Adipocyte (in vitro differentiated cells): ENCODE measurements around the gene ZRSR2.
"Not testable (repeated sequence)": the region's sequence is repeated elsewhere in the genome, so short reads cannot be mapped to it uniquely, and the experiment has no call there.

Source experiments
- DNase-seq: peaks from one replicate; pipeline ENCODE4 v3.0.0-alpha.2; 2015; ENCODE audit warnings: low read depth
- H3K27me3 ChIP-seq: replicated peaks from 2 replicates; pipeline ENCODE4 v1.7.0; 2013; ENCODE audit warnings: mild to moderate bottlenecking, low read length, moderate library complexity; ENCODE audit not compliant: control insufficient read depth, insufficient read depth
- H3K36me3 ChIP-seq: 2 replicates; pipeline ENCODE4 v1.7.0; 2013; ENCODE audit warnings: low read length, mild to moderate bottlenecking, moderate library complexity; ENCODE audit not compliant: control insufficient read depth, insufficient read depth, severe bottlenecking
- H3K4me1 ChIP-seq: 2 replicates; pipeline ENCODE4 v1.7.0; 2013; ENCODE audit warnings: mild to moderate bottlenecking, low read length, moderate library complexity; ENCODE audit not compliant: control insufficient read depth, insufficient read depth
- H3K4me3 ChIP-seq: 2 replicates; pipeline ENCODE4 v1.7.0; 2013; ENCODE audit warnings: mild to moderate bottlenecking, low read length, moderate library complexity
- H3K9ac ChIP-seq: 2 replicates; pipeline ENCODE4 v1.7.0; 2013; ENCODE audit warnings: mild to moderate bottlenecking, low read length, moderate library complexity
- H3K9me3 ChIP-seq: 2 replicates; pipeline ENCODE4 v1.7.0; 2013; ENCODE audit warnings: mild to moderate bottlenecking, low read length, moderate library complexity; ENCODE audit not compliant: control insufficient read depth

ZRSR2 gene

GRCh38 chrX:15831347-15831746 lies 41.1 kb downstream of the ZRSR2 start:
- not testable (repeated sequence) for DNase-seq, H3K9ac ChIP-seq, H3K27me3 ChIP-seq, H3K4me3 ChIP-seq, H3K36me3 ChIP-seq, H3K9me3 ChIP-seq, H3K4me1 ChIP-seq

GRCh38 chrX:15834053-15834452 lies 43.8 kb downstream of the ZRSR2 start:
- no peaks in the 10 kb centered on the region for H3K36me3 ChIP-seq
- no peak for DNase-seq
- H3K4me1 ChIP-seq: peaks cover 3% of the 10 kb centered on the region
- H3K9me3 ChIP-seq: no peaks in the 10 kb centered on the region
- no peak overlapping the region for H3K9ac ChIP-seq
- no peak overlapping the region for H3K4me3 ChIP-seq
- no peaks in the 10 kb centered on the region for H3K27me3 ChIP-seq

GRCh38 chrX:15834827-15835595 lies 44.7 kb downstream of the ZRSR2 start:
- Histone ChIP-seq H3K4me1 (peaks cover 3% of the 10 kb centered on the region), H3K9ac (no peak overlapping the region), H3K4me3 (no peak overlapping the region), H3K27me3 (no peaks in the 10 kb centered on the region), H3K36me3 (no peaks in the 10 kb centered on the region), H3K9me3 (no peaks in the 10 kb centered on the region)
- peak; percentile 15 for DNase-seq

- Histone ChIP-seq H3K27me3 (no peaks in the 10 kb centered on the region), H3K36me3 (no peaks in the 10 kb centered on the region)
- no peak for DNase-seq
Observed at GRCh38 chrX:15838017-15838416, 47.7 kb downstream of the ZRSR2 start.

GRCh38 chrX:15841853-15842516 lies 51.7 kb downstream of the ZRSR2 start:
- Histone ChIP-seq H3K9ac (no peak overlapping the region), H3K4me1 (no peaks in the 10 kb centered on the region), H3K27me3 (no peaks in the 10 kb centered on the region), H3K4me3 (no peak overlapping the region), H3K9me3 (no peaks in the 10 kb centered on the region), H3K36me3 (peaks cover 5% of the 10 kb centered on the region)
- DNase-seq: no peak

More at GRCh38 chrX:15838017-15838416, 47.7 kb downstream of the ZRSR2 start:
- H3K9ac ChIP-seq: no peak overlapping the region
- H3K4me3 ChIP-seq: no peak overlapping the region
- H3K9me3 ChIP-seq: no peaks in the 10 kb centered on the region
- no peaks in the 10 kb centered on the region for H3K4me1 ChIP-seq

GRCh38 chrX:15843960-15844359 lies 53.7 kb downstream of the ZRSR2 start:
- no peaks in the 10 kb centered on the region for H3K9me3 ChIP-seq
- H3K36me3 ChIP-seq: peaks cover 5% of the 10 kb centered on the region
- DNase-seq: no peak
- H3K9ac ChIP-seq: no peak overlapping the region
- H3K4me1 ChIP-seq: no peaks in the 10 kb centered on the region
- H3K4me3 ChIP-seq: no peak overlapping the region
- no peaks in the 10 kb centered on the region for H3K27me3 ChIP-seq

- Histone ChIP-seq H3K36me3 (peaks cover 5% of the 10 kb centered on the region), H3K27me3 (no peaks in the 10 kb centered on the region), H3K9me3 (no peaks in the 10 kb centered on the region), H3K4me3 (no peak overlapping the region), H3K9ac (no peak overlapping the region), H3K4me1 (peaks cover 5% of the 10 kb centered on the region)
- DNase-seq: peak; percentile 13
Observed at GRCh38 chrX:15848576-15848975, 58.3 kb downstream of the ZRSR2 start.

- Histone ChIP-seq H3K27me3 (no peaks in the 10 kb centered on the region), H3K4me1 (peaks cover 9% of the 10 kb centered on the region), H3K9me3 (no peaks in the 10 kb centered on the region), H3K36me3 (peaks cover 2% of the 10 kb centered on the region), H3K4me3 (no peak overlapping the region), H3K9ac (no peak overlapping the region)
- peak; percentile 22 for DNase-seq
Observed at GRCh38 chrX:15849555-15849954, 59.3 kb downstream of the ZRSR2 start.

- peak; percentile 40 for DNase-seq
- Histone ChIP-seq H3K4me1 (peaks cover 15% of the 10 kb centered on the region), H3K9ac (peak overlapping the region; percentile 53), H3K9me3 (no peaks in the 10 kb centered on the region), H3K36me3 (no peaks in the 10 kb centered on the region), H3K27me3 (no peaks in the 10 kb centered on the region), H3K4me3 (peak overlapping the region; percentile 98)
Observed at GRCh38 chrX:15853586-15854079, 63.3 kb downstream of the ZRSR2 start.

- no peaks in the 10 kb centered on the region for H3K36me3 ChIP-seq
- H3K9me3 ChIP-seq: no peaks in the 10 kb centered on the region
- H3K4me1 ChIP-seq: peaks cover 15% of the 10 kb centered on the region
- H3K27me3 ChIP-seq: peaks cover 4% of the 10 kb centered on the region
- H3K9ac ChIP-seq: peak overlapping the region; percentile 53
- DNase-seq: peak; percentile 61
- H3K4me3 ChIP-seq: peak overlapping the region; percentile 98
Observed at GRCh38 chrX:15854080-15854655, 63.9 kb downstream of the ZRSR2 start.
